Germinal center (tissue), 1 donor: ENCODE data around the gene SLC16A3.
"Not testable (repeated sequence)": the region's sequence is repeated elsewhere in the genome, so short reads cannot be mapped to it uniquely, and the experiment has no call there.

Experiments
- DNase-seq: peaks from one replicate; pipeline ENCODE4 v3.0.0; 2012; ENCODE audit warnings: mixed read lengths, low spot score

SLC16A3 gene

DNA sequence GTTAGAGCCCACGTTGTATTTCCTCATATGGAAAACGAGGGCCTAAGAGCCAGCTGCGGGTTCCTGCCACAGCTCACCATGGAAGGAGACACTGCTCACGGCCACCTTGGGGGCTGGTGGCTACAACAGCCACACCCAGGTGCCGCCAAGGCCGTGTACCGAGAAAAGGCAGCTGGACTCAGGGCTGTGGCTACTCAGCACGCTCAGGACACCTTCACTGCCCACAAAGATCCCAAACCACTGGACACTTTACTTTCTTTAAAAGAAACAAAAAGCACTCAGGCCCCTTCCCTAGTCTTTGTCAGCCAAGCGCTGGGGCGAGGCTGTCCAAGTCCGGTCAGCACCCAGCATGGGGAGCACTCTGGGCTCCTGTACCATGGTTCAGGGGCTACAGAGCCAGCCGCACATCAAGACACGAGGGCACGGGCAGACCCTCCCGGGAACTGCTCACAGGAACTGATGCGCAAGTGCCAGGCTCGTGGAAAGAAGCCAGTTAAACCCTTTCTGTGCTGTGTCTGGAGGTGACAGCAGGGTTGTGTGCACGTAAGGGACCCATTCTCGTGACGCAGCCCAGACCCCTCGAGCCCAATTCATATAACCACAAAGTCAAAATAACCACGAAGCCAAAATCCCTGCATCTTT, 18.5 kb downstream of the SLC16A3 start:
- no peak for DNase-seq

DNA sequence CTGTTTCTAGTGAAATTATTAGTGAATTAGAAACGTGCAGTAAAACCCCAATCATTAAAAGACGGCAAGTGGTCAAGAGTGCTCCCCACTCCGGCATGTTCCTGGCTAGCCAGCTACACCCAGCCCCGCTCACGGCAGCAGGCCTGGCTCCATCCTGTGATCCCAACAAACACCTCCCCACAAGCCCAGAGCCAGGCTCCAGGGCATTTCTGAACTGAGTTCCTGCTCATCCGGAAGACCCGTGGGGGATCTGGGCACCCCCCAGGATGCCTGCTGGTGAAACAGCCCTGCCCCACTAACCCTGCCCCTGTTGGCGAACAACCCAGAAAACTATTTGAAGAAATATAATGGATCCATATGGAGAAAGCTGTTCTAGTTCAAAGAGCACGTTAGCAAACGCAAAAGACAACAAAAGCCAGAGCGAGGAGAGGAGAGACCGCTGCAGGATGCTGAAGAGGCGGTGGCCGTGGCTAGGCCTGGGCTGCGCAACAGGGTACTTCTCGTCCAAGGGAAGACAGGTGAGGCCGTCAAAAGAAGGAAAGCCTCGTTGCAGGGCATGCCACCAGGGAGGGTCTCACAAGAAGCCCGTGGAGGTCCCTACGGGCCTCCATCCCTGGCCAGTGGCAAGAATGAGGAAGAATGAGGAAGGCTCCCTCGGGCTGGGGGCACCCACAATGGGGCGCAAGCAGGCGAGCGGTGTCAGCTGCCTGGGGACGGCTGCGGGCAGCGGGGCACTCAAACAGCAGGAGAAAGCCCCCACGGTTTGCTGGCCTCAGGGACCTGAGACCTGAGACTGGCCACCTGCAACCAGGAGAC, 19.2 kb downstream of the SLC16A3 start:
- DNase-seq: no peak

GRCh38 chr17:82248815-82249674, 20.2 kb downstream of the SLC16A3 start:
- no peak for DNase-seq

- DNase-seq: no peak
Observed at GRCh38 chr17:82249896-82250581, 21.2 kb downstream of the SLC16A3 start.

DNA sequence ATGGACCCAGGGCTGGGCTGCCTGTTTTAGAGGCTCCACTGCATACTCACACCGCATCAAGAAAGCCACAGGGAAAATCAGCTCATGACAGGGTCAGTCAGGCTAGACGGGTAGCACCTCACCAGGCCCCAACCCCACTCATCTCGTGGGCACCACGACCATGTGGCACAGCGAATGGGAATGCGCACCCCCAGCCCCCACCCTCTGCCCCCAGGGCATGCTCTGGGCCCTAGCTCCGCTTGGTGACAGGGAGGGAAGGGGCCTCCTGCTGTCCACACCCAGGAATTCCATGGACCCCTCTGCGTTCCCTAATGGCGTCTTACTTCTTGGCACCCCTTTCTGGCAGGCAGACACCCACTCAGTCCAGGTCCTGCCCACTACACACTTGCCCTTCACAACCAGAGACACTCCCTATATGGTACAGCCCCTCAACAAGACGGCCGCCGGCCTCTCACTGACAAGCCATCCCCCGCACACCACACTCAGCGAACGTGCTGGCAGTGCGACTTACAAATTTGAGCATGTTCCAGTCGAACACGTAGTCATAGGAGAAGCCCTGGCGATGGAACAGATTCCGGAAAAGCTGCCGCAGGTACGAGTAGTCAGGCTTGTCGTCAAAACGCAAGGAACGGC, 22.1 kb downstream of the SLC16A3 start:
- no peak for DNase-seq

DNA sequence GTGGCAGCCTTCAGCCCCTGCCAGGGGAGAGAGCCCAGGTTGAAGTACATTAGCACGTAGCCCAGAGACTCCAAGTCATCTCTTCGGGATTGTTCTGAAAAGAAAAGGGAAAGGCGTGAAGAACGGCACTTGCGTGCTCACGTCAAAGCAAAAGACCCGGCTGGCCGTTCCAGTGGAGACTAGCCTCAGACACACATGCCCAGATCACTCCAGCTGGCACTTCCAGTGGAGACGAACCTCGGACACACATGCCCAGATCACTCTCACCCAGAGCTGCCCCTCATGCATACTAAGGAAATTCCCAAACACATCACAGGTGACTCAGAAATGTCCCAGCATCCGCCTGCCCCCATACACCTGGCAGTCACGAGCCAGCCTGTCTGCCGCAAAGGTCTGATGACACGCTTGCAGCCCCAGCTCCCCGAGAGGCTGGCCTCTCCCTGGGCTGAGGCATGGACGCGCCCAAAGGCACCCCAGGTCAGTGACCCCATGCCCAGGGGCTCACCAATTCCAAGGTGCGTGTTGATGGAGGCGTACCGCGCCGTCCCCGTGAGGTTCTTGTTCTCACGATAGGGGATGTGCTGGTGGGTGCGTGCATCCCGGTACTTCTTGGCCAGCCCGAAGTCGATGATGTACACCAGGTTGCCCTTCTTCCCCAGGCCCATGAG, 23.8 kb downstream of the SLC16A3 start:
- no peak for DNase-seq

GRCh38 chr17:82253179-82253544, 24.3 kb downstream of the SLC16A3 start:
- DNase-seq: no peak

- DNase-seq: not testable (repeated sequence)
Observed at GRCh38 chr17:82254096-82254495, 25.3 kb downstream of the SLC16A3 start.

DNA sequence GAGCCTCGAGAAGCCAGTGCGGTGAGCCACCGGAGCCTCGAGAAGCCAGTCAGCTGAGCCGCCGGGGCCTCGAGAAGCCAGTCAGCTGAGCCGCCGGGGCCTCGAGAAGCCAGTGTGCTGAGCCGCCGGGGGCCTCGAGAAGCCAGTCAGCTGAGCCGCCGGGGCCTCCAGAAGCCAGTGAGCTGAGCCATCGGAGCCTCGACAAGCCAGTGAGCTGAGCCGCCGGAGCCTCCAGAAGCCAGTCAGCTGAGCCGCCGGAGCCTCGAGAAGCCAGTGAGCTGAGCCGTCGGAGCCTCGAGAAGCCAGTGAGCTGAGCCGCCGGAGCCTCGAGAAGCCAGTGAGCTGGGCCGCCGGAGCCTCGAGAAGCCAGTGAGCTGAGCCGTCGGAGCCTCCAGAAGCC, 25.9 kb downstream of the SLC16A3 start:
- DNase-seq: not testable (repeated sequence)

DNA sequence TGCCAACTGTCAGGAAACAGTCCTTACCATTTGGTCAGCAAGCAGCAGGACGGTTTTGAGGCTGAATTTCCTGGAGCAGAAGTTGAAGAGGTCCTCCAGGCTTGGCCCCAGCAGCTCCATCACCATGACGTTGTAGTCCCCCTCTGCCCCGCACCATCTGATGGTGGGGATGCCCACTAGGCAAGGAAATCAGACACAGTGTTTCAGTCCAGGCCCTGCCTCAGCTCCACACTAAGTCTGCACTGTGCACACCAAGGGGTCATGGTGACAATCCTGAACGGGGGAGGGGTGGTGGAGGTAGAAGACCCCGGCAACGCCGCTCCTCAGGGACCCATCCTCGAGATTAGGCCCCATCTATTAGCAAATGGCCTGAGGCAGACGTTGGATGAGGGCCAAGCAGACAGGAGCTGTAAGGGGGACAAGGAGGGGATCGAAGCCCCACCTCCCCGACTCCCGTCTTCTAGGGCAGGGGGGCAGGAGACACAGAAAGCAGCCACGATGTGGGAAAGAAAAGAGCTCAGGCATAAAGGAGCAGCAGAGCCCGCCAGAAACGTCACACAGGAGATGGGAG, 26.6 kb downstream of the SLC16A3 start:
- no peak for DNase-seq

GRCh38 chr17:82256242-82256885, 27.5 kb downstream of the SLC16A3 start:
- DNase-seq: no peak

DNA sequence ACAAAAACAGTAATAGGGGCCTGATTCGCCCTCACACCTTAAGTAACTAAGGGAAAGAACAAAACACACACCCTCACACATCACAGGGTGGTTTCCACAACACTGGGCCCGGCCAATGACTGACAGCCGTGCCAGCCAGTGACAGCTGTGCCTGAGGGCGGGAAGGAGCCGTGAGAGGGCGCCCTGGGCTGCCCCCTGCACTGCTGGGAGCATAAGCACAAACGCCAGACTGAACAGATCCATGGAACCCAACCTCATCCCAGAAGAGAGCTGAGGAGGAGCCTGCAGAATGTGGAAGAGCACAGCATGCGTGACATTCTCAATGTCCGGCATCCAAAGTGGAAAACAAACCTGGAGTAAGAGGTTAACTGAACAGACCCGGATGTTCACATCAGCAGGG, 28.6 kb downstream of the SLC16A3 start:
- DNase-seq: no peak

DNA sequence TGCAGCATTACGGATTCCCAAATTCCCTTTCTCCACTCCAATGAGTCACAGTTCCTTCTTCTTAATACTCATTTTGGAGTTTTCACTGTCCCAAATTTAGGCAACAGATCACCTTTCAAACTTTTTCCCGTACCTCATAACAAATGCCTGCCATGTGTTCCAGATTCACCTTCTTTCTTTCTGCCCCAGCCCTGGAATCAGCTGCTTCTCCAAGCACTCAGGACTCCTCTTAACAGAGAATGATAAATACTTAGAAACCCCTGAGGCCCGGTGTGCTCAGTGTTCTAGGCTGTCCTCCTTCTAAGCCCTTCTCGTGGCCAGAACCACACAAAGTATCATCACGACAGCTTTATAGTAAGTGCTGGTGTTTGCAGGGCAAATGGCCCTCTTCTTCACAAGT, 29.7 kb downstream of the SLC16A3 start:
- no peak for DNase-seq

DNA sequence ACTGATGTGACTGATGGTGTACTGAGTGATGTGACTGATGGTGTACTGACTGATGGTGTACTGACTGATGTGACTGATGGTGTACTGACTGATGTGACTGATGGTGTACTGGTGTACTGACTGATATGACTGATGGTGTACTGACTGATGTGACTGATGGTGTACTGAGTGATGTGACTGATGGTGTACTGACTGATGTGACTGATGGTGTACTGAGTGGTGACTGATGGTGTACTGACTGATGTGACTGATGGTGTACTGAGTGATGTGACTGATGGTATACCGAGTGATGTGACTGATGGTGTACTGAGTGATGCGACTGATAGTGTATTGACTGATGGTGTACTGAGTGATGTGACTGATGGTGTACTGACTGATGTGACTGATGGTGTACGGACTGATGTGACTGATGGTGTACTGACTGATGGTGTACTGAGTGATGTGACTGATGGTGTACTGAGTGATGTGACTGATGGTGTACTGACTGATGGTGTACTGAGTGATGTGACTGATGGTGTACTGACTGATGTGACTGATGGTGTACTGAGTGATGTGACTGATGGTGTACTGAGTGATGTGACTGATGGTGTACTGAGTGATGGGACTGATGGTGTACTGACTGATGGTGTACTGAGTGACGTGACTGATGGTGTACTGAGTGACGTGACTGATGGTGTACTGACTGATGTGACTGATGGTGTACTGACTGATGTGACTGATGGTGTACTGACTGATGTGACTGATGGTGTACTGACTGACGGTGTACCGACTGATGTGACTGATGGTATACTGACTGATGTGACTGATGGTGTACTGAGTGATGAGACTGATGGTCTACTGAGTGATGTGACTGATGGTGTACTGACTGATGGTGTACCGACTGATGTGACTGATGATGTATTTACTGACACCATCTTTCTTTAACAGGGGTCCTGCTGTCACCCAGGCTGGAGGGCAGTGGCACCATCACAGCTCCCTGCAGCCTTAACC, 31.4 kb downstream of the SLC16A3 start:
- not testable (repeated sequence) for DNase-seq

DNA sequence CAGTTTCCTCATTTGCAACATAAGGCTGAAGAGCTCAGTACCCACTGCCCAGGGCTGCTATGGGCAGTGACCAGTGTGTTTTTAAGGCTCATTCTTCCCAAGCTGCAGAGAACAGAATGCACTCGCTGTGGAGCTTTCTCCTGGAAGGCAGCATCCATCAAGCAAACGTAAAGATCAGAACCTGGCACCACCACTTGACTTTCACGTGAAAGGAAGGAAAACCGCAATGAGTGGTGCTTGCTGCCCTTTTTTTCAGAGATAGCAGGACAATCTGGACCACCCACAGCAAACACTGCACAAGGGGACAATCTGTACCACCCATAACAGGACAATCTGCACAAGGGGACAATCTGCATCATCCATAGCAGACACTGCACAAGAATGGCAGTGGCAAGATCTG, 33.5 kb downstream of the SLC16A3 start:
- DNase-seq: no peak

DNA sequence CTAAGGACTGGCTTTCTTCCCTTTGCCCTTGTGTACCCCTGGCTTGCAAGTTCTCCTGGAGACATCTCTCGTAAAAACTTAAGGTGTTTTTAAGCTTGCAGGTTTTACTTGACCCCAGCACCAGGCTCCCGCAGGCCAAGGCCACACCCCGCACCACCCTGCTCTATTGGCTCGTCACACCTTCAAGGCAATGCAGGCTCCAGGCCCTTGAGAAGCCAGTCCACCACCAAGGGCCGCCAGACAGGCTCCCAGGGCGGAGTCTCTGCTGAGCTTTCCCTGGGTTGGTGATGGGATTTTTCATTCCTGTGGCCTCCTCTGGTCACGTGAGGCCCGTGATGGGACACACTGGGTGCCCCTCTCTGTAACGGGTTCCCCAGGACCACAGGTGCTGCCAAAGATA, 34.8 kb downstream of the SLC16A3 start:
- DNase-seq: no peak

GRCh38 chr17:82266142-82266541, 37.3 kb downstream of the SLC16A3 start:
- no peak for DNase-seq

GRCh38 chr17:82267575-82268379, 38.9 kb downstream of the SLC16A3 start:
- no peak for DNase-seq
